Measurements from ENCODE around the gene RWDD2A.

The RWDD2A gene

GRCh38 chr6:83198486-83199172, 5.5 kb downstream of the RWDD2A start:
- no peak for DNase-seq (ENCODE audit: low read depth)

DNA sequence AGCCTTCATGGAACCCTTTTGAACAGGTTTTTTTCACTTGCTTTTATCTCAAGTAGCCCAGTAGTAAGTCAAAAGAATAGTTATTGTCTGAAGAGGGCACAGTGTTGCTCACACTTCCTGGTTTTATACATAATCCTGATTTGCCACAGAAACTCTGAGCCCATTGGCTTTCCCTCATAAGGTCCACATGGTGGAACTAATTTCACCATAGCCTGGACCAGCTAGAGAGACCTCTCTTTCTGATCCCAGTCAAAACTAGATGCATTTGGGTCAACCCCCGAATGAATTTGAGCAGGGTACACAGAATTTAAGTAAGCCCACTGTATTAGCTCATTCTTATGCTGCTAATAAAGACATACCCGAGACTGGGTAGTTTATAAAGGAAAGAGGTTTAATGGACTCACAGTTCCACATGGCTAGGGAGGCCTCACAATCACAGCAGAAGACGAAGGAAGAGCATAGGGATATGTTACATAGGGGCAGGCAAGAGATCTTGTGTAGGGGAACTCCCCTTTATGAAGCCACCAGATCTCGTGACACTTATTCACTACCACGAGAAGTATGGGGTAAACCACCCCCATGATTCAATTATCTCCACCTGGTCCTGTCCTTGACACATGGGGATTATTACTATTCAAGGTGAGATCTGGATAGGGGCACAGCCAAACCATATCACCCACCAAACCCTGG, 6.2 kb downstream of the RWDD2A start:
- DNase-seq (ENCODE audit: low read depth), result no peak

DNA sequence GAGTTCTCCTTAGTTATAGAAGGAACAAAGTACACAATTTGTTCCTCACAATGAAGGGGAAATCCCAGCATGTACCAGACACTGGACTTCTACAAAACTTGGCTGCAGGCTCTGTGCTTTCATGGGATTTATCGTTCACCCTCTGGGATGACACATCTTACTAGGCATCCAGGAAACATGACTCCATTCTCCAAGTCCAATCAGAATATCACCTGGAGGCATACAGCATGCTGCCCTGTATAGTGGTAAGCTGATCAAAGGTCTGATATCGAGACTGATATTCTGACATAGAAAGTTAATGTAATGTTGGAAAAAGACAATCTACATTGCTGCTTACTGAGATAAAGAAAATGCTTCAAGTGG, 6.7 kb downstream of the RWDD2A start:
- no peak for DNase-seq (ENCODE audit: low read depth)

GRCh38 chr6:83202031-83202430, 8.9 kb downstream of the RWDD2A start:
- no peak for DNase-seq (ENCODE audit: low read depth)

- DNase-seq (ENCODE audit: low read depth), result no peak
These were observed 22.2 kb downstream of the RWDD2A start for GRCh38 chr6:83215131-83216047.

- DNase-seq (ENCODE audit: low read depth), result no peak
These were observed 23.6 kb downstream of the RWDD2A start for GRCh38 chr6:83216806-83217205.

GRCh38 chr6:83218646-83219045, 25.5 kb downstream of the RWDD2A start:
- DNase-seq (ENCODE audit: low read depth), result no peak

- no peak for DNase-seq (ENCODE audit: low read depth)
These were observed 27.0 kb downstream of the RWDD2A start for GRCh38 chr6:83220121-83220520.

DNA sequence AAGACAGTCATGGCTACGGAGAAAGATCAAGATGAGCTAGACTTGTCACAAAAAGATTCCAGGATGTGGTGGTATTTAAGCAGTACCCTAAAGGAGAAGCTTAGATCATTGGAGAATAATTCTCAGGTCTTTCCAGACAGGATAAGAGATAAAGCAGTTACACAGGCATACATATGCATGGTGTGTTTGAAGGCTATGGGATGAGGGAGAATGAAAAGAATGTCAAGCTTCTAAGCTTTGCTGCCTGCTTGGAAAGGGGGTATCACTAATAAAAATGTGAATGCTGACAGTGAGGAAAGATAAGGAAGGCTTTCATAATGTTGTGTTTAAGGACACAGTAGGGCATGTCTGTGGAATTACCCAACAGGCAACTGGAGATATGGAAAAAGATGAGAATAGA, 28.1 kb downstream of the RWDD2A start:
- no peak for DNase-seq (ENCODE audit: low read depth)

DNA sequence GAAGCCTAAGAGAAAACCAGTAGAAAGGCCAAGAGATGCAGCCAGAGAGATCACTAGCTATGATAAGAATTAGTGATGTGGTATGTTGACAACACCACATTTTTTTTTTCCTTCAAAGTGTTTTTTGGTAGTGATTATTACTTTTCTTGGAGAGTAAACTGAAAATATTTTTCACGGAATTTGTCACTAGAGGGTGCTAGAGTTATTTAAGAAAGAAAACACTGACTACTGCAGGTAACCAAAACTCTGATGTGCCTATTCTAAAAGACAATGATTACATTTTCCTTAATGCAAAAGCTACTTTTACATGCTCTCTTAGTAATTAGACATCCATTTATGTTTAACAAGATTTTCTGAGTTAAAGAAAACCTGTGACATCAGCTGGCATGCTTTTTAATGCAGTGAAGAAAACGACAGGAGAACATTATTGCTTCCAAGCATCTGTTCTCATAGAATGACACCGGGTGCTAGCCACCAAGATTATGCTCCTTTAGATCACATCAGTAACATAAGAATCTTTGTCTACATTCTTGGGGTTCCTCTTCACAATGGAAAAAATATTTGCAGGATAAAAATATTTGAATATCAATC, 28.8 kb downstream of the RWDD2A start:
- no peak for DNase-seq (ENCODE audit: low read depth)

DNA sequence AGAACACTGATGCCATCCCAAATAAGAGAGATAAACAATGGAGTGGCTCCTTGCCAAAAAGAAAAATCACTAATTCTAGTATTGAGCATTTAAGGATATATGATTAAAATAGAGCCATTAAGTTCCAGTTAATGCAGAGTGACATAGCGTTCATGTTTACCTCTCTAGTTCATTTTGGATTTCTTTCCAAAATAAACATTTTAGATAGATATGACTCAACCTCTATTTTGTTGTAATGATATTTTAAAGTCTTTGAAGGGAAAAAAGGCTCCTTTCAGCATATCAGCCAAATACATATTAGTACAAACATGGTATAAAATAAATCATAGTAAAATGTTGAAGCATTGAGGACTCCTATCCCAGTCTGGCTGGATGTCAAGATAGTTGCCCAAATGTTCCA, 33.4 kb downstream of the RWDD2A start:
- no peak for DNase-seq (ENCODE audit: low read depth)

DNA sequence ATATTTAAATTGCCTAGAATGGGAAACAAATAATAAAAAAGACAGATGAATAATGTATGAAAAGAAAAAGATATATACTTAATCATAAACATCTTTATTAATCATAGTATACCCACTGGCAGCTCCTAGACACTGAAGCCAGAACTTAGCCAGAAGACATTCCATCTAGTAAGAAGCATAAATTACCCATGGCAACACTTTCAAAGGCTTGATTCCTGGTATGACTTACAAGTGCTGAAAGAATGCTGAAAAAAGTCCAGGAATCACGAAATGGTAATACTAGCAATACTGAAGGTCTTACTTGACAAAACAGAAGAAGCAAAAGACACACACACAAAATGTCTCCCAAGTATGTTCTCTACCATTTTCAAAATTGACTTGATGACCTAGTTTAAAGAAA, 38.0 kb downstream of the RWDD2A start:
- no peak for DNase-seq (ENCODE audit: low read depth)

DNA sequence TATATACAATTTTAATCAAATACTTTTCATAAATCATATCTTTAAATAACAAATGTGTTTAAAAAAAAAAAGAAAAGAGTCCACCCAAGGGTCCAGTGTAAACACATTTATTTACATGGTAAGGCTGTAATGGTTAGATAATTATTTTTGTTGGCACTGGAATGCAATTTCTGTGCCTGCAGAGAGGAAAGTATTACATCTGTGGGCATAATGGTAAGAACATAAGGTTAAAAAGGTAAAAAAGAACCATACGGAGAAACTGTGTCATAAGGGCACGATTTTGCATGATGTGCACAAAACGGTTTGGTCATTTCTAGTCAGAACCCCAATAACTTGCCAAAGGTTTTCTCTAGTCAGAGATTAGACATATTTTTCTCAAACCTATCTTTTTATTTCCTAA, 54.3 kb downstream of the RWDD2A start:
- DNase-seq (ENCODE audit: low read depth), result no peak
